Ascending aorta (tissue), 2 donors: ENCODE data around the gene INSYN2B. TPM values are rescaled to one million over a fixed set of nuclear protein-coding genes. Genes with fewer than 3 reads are reported as not detected.
"Not testable (repeated sequence)": the region's sequence is repeated elsewhere in the genome, so short reads cannot be mapped to it uniquely, and the experiment has no call there.

Experiments used
- DNase-seq, 2 donors: peaks; one replicate each; pipeline ENCODE4 v3.0.0-alpha.2; 2019; ENCODE audit warnings: low spot score in 2 of 2
- H3K27ac ChIP-seq, 2 donors: fragments of 200-600 bp; sonication (generic); one replicate each; pipeline ENCODE4 v1.5.1; 2016 to 2017; ENCODE audit warnings: mild to moderate bottlenecking in 1 of 2
- H3K27me3 ChIP-seq: fragments of 200-600 bp; sonication (generic); one replicate; pipeline ENCODE4 v1.5.1; 2017
- H3K36me3 ChIP-seq, 2 donors: fragments of 200-600 bp; sonication (generic); one replicate each; pipeline ENCODE4 v1.5.1; 2016
- H3K4me1 ChIP-seq, 2 donors: fragments of 200-600 bp; sonication (generic); one replicate each; pipeline ENCODE4 v1.5.1; 2016 to 2017; ENCODE audit warnings: mild to moderate bottlenecking in 1 of 2
- H3K4me3 ChIP-seq, 2 donors: fragments of 200-600 bp; sonication (generic); one replicate each; pipeline ENCODE4 v1.5.1; 2016 to 2017; ENCODE audit warnings: mild to moderate bottlenecking in 1 of 2
- H3K9me3 ChIP-seq, 2 donors: fragments of 200-600 bp; sonication (generic); one replicate each; pipeline ENCODE4 v1.5.1; 2016
- CTCF ChIP-seq, 3 experiments: fragments of 200-600 bp in 2 of 3; fragments of 450-650 bp in 1 of 3; sonication (generic) in 2 of 3; IDR thresholded peaks; one replicate each; pipeline ENCODE4 v1.5.1; 2016 to 2019; ENCODE audit warnings: antibody characterized with exemption in 3 of 3, mild to moderate bottlenecking in 1 of 3, moderate library complexity in 1 of 3
- intact Hi-C: fragments of 100-400 bp; cut with DNase I; formaldehyde crosslinking; loops from one replicate; pipeline ENCODE4 v1.15.1; 2023
- total RNA-seq: library from RNA; depleted of rRNA; stranded (reverse); fragments of >200 nt; gene quantifications from one replicate; pipeline ENCODE4 v1.1.0, GENCODE V29; 2016

INSYN2B gene
- total RNA-seq, 1 donor from 2014 or later, result not detected

GRCh38 chr5:169958278-169958677 lies 22.0 kb downstream of the INSYN2B start:
- H3K27me3 ChIP-seq, result no peaks in the 10 kb centered on the region
- H3K4me3 ChIP-seq, result no peak overlapping the region
- no peaks in the 10 kb centered on the region for H3K9me3 ChIP-seq
- H3K4me1 ChIP-seq, result no peaks in the 10 kb centered on the region
- DNase-seq, result no peak
- intact Hi-C loops, result no loop called here
- H3K36me3 ChIP-seq, result no peaks in the 10 kb centered on the region
- no peak for TF ChIP-seq CTCF (IDR thresholded peaks at IDR 0.05)
- H3K27ac ChIP-seq, result no peak overlapping the region

- no peaks in the 10 kb centered on the region for H3K4me1 ChIP-seq
- intact Hi-C loops, result no loop called here
- no peak for DNase-seq
- H3K27me3 ChIP-seq, result no peaks in the 10 kb centered on the region
- H3K36me3 ChIP-seq, result no peaks in the 10 kb centered on the region
- H3K27ac ChIP-seq, result no peak overlapping the region
- H3K9me3 ChIP-seq, result no peaks in the 10 kb centered on the region
- H3K4me3 ChIP-seq, result no peak overlapping the region
- TF ChIP-seq CTCF (IDR thresholded peaks at IDR 0.05), result no peak
Measured at GRCh38 chr5:169956756-169957155, 23.5 kb downstream of the INSYN2B start.

- no peaks in the 10 kb centered on the region for H3K27me3 ChIP-seq
- H3K36me3 ChIP-seq, result no peaks in the 10 kb centered on the region
- H3K4me3 ChIP-seq, result no peak overlapping the region
- H3K9me3 ChIP-seq, result no peaks in the 10 kb centered on the region
- DNase-seq, result no peak
- no peak for TF ChIP-seq CTCF (IDR thresholded peaks at IDR 0.05)
- H3K4me1 ChIP-seq, result no peaks in the 10 kb centered on the region
- intact Hi-C loops, result no loop called here
- H3K27ac ChIP-seq, result no peak overlapping the region
Measured at GRCh38 chr5:169956126-169956525, 24.2 kb downstream of the INSYN2B start.

- Histone ChIP-seq H3K9me3 (no peaks in the 10 kb centered on the region), H3K27me3 (no peaks in the 10 kb centered on the region), H3K27ac (no peak overlapping the region), H3K4me3 (no peak overlapping the region), H3K4me1 (no peaks in the 10 kb centered on the region), H3K36me3 (no peaks in the 10 kb centered on the region)
- no peak for DNase-seq
- intact Hi-C loops, result no loop called here
- no peak for TF ChIP-seq CTCF (IDR thresholded peaks at IDR 0.05)
Measured at GRCh38 chr5:169954786-169955185, 25.5 kb downstream of the INSYN2B start.

- H3K4me1 ChIP-seq, H3K4me3 ChIP-seq, H3K27ac ChIP-seq, DNase-seq, H3K36me3 ChIP-seq, H3K27me3 ChIP-seq, H3K9me3 ChIP-seq, intact Hi-C loops: not testable (repeated sequence)
Measured at GRCh38 chr5:169953196-169953595, 27.1 kb downstream of the INSYN2B start.

- H3K27ac ChIP-seq, result no peak overlapping the region
- no peaks in the 10 kb centered on the region for H3K9me3 ChIP-seq
- no peaks in the 10 kb centered on the region for H3K27me3 ChIP-seq
- intact Hi-C loops, result no loop called here
- no peak overlapping the region for H3K4me3 ChIP-seq
- H3K36me3 ChIP-seq, result no peaks in the 10 kb centered on the region
- no peak for TF ChIP-seq CTCF (IDR thresholded peaks at IDR 0.05)
- H3K4me1 ChIP-seq, result no peaks in the 10 kb centered on the region
- DNase-seq, result no peak
Measured at GRCh38 chr5:169950333-169950732, 30.0 kb downstream of the INSYN2B start.
